Nephron (organoid): ENCODE data around the gene LEPR.

Source experiments
- H3K27ac Mint-ChIP-seq, 3 experiments: 2 replicates each; pipeline ENCODE4 v1.8.0; 2020; ENCODE audit warnings: mixed read lengths in 3 of 3, mild to moderate bottlenecking in 2 of 3, moderate library complexity in 1 of 3
- H3K27me3 Mint-ChIP-seq: 2 replicates; pipeline ENCODE4 v1.8.0; 2021; ENCODE audit warnings: low read depth, mild to moderate bottlenecking, moderate library complexity, mixed read lengths
- H3K36me3 Mint-ChIP-seq: 2 replicates; pipeline ENCODE4 v1.8.0; 2020; ENCODE audit warnings: low read depth, mixed read lengths
- H3K4me1 Mint-ChIP-seq: 2 replicates; pipeline ENCODE4 v1.8.0; 2020; ENCODE audit warnings: mixed read lengths
- H3K4me3 Mint-ChIP-seq, 3 experiments: 2 replicates each; pipeline ENCODE4 v1.8.0; 2020; ENCODE audit warnings: mild to moderate bottlenecking in 3 of 3, mixed read lengths in 3 of 3, moderate library complexity in 2 of 3
- H3K9me3 Mint-ChIP-seq: 2 replicates; pipeline ENCODE4 v1.8.0; 2020; ENCODE audit warnings: mixed read lengths
- TF ChIP-seq, protein P1 (sequence below), 3 experiments: fragments of 200-600 bp; sonication (generic); IDR thresholded peaks; one replicate each; pipeline ENCODE4 v1.5.0; 2021; ENCODE audit warnings: antibody characterized with exemption in 3 of 3; ENCODE audit not compliant: unreplicated experiment in 3 of 3

LEPR gene

DNA sequence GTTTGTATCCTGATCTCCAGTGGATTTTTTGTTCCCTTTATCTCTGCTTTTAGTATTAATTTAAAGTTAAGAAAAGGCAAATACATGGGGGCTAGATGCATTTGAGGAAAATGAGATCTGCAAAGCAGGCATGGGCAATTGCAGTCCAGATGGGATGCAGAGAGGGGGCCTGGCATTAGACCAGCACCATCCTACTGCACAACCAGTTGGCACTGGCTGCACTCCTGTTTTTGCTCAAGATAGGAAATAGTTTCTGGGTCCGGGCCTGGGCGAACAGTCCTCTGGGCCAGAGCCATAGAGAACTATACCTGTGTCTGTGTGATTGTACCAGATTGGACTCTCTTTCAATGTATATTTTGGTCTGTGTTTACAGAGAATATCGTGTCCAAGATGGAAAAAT lies 34.0 kb upstream of the LEPR start:
- Mint-ChIP-seq H3K27ac (no peak overlapping the region), H3K4me3 (no peak overlapping the region), H3K36me3 (peaks cover 16% of the 10 kb centered on the region), H3K4me1 (no peaks in the 10 kb centered on the region), H3K27me3 (no peaks in the 10 kb centered on the region), H3K9me3 (peaks cover 2% of the 10 kb centered on the region)
- TF ChIP-seq, protein P1, sequence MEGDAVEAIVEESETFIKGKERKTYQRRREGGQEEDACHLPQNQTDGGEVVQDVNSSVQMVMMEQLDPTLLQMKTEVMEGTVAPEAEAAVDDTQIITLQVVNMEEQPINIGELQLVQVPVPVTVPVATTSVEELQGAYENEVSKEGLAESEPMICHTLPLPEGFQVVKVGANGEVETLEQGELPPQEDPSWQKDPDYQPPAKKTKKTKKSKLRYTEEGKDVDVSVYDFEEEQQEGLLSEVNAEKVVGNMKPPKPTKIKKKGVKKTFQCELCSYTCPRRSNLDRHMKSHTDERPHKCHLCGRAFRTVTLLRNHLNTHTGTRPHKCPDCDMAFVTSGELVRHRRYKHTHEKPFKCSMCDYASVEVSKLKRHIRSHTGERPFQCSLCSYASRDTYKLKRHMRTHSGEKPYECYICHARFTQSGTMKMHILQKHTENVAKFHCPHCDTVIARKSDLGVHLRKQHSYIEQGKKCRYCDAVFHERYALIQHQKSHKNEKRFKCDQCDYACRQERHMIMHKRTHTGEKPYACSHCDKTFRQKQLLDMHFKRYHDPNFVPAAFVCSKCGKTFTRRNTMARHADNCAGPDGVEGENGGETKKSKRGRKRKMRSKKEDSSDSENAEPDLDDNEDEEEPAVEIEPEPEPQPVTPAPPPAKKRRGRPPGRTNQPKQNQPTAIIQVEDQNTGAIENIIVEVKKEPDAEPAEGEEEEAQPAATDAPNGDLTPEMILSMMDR (IDR thresholded peaks at IDR 0.05; ENCODE audit: unreplicated experiment in 3 of 3) = no peak

DNA sequence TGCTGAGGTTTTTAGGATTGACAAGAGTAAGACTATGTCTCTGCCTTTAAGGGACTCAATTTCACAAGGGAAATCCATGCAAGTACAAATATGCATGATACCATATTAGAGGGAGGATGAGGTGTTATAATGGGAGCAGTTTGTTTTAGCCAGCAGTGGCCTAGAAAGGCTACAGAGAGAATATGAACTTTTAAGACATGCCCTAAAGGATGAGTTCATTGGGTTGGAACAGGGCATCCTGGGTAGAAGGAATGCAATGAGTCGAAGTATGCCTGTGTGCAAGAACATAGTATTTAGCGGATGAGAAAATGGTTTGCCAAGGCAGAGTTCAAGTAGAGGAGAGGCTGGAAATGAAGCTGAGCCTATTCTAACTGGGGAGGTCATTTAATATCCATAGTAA lies 32.6 kb upstream of the LEPR start:
- Mint-ChIP-seq H3K27ac (no peak overlapping the region), H3K9me3 (peaks cover 2% of the 10 kb centered on the region), H3K36me3 (peaks cover 12% of the 10 kb centered on the region), H3K27me3 (no peaks in the 10 kb centered on the region), H3K4me1 (no peaks in the 10 kb centered on the region), H3K4me3 (no peak overlapping the region)
- TF ChIP-seq, protein P1 (IDR thresholded peaks at IDR 0.05; ENCODE audit: unreplicated experiment in 3 of 3) = no peak

DNA sequence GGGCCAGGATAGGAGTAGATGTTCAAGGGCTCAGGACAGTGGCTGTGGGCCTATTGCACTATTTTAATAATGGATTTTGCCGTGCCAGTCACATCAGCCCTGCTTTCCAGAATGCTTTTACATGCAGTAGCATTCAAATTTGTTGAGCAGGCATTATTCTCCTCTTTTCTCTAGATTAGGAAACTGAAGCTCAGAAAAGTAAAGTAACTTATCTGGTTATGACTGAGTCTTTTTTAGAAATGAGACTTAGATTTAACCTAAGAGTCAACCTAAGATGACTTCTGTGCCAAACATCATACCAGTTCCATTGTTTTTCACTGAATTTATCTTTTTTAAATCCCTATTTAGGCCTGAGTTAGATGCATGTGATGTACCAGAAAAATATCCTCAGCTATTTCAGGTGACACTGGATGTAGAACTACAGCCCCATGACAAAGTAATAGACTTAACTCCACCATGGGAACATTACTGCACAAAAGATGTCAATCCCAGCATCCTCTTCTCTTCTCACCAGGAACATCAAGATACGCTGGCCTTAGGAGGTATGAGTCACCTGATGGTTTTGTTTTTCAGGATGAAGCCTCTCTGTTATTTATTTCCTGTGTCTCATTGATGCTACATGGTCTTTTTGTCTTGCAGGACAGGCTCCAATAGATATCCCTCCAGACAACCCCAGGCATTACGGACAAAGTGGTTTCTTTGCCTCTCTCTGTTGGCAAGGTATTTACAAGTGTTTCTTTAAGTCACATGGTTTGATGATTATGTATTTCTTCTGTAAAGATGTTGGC lies 31.4 kb upstream of the LEPR start:
- Mint-ChIP-seq H3K4me1 (no peaks in the 10 kb centered on the region), H3K9me3 (peaks cover 2% of the 10 kb centered on the region), H3K27ac (no peak overlapping the region), H3K4me3 (no peak overlapping the region), H3K36me3 (peaks cover 10% of the 10 kb centered on the region), H3K27me3 (no peaks in the 10 kb centered on the region)
- TF ChIP-seq, protein P1 (IDR thresholded peaks at IDR 0.05; ENCODE audit: unreplicated experiment in 3 of 3) = no peak

DNA sequence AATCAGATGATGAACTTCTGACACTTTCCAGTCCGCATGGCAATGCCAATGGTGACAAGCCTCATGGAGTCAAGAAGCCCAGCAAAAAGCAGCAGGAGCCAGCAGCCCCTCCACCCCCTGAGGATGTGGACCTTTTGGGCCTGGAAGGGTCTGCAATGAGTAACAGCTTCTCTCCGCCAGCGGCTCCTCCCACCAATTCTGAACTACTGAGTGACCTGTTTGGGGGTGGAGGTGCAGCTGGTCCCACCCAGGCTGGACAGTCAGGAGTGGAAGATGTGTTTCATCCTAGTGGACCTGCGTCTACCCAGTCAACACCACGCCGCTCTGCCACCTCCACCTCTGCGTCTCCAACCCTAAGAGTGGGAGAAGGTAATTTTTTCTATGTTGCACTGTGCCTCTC lies 28.0 kb upstream of the LEPR start:
- H3K27ac Mint-ChIP-seq = no peak overlapping the region
- no peaks in the 10 kb centered on the region for H3K27me3 Mint-ChIP-seq
- no peak overlapping the region for H3K4me3 Mint-ChIP-seq

DNA sequence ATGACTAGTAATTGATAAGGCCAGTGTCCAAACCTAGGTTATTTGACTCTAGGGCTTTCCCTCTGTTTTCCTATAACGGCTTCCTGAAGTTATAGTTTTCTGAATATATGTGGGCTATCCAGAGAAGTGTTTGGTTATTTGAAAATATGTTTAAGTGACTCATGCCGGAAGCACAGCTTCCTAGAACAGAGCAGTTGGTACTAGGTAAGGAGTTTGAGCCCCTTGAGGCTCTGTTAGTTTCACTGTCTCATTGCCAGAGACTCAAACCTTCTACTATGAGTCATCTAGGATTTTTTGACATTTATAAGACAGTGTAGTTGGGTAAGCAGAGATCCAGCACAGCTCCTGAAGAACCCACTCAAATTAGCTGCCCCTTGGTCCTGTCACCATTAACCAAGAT lies 27.1 kb upstream of the LEPR start:
- no peaks in the 10 kb centered on the region for H3K9me3 Mint-ChIP-seq
- TF ChIP-seq, protein P1 (IDR thresholded peaks at IDR 0.05; ENCODE audit: unreplicated experiment in 3 of 3) = no peak

More for the DNA sequence above, 28.0 kb upstream of the LEPR start:
- H3K4me1 Mint-ChIP-seq = no peaks in the 10 kb centered on the region
- TF ChIP-seq, protein P1 (IDR thresholded peaks at IDR 0.05; ENCODE audit: unreplicated experiment in 3 of 3) = no peak
- H3K36me3 Mint-ChIP-seq = peaks cover 3% of the 10 kb centered on the region
- no peaks in the 10 kb centered on the region for H3K9me3 Mint-ChIP-seq

DNA sequence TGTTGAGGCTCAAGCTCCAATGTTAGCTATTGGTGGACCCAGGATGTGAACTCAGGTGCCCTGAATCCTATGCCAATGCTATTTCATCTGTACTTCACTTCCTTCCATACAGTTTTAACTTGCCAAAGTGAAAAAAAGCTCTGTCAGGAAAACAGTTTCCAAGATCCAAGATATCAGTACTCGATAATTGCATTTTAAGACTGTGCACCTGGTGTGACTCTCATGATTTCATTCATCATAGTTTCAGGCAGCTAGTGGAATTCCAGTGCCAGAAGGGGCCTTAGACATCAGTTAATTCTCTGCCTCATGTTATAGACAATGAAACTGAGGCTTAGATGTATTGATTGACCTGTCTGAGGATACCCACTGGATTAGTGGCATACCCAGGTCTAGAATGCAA lies 26.5 kb upstream of the LEPR start:
- Mint-ChIP-seq H3K4me3 (no peak overlapping the region), H3K27me3 (no peaks in the 10 kb centered on the region), H3K4me1 (no peaks in the 10 kb centered on the region), H3K36me3 (no peaks in the 10 kb centered on the region), H3K9me3 (no peaks in the 10 kb centered on the region), H3K27ac (no peak overlapping the region)
- TF ChIP-seq, protein P1 (IDR thresholded peaks at IDR 0.05; ENCODE audit: unreplicated experiment in 3 of 3) = no peak

More for the DNA sequence above, 27.1 kb upstream of the LEPR start:
- Mint-ChIP-seq H3K4me3 (no peak overlapping the region), H3K27ac (no peak overlapping the region), H3K36me3 (no peaks in the 10 kb centered on the region), H3K27me3 (no peaks in the 10 kb centered on the region), H3K4me1 (no peaks in the 10 kb centered on the region)
